HL-60 (cell line): ENCODE measurements around the gene EIF4E2.

Experiments used
- DNase-seq, 2 experiments: peaks; one replicate each; pipeline ENCODE4 v3.0.0-alpha.2; 2010 to 2020; ENCODE audit warnings: low read depth in 1 of 2, low spot score in 1 of 2
- H3K27ac ChIP-seq: fragments of 250-450 bp; sonication (Bioruptor Pico); replicated peaks from 2 replicates; pipeline ENCODE4 v1.5.1; 2020; ENCODE audit warnings: mild to moderate bottlenecking, moderate library complexity
- H3K27me3 ChIP-seq: fragments of 250-450 bp; sonication (Bioruptor Pico); 2 replicates; pipeline ENCODE4 v1.5.1; 2021; ENCODE audit warnings: mild to moderate bottlenecking, moderate library complexity; ENCODE audit not compliant: insufficient read depth, poor library complexity, severe bottlenecking
- H3K4me3 ChIP-seq: replicated peaks from 2 replicates; pipeline ENCODE4 v1.5.1; 2011; ENCODE audit warnings: mild to moderate bottlenecking, control low read depth, low read length; ENCODE audit not compliant: insufficient read depth
- GABPA ChIP-seq: IDR thresholded peaks from 2 replicates; pipeline ENCODE4 v1.6.1; 2012; ENCODE audit warnings: low read depth
- POLR2AphosphoS5 ChIP-seq: IDR thresholded peaks from 2 replicates; pipeline ENCODE4 v1.6.1; 2012; ENCODE audit warnings: low read depth
- REST ChIP-seq: IDR thresholded peaks from 2 replicates; pipeline ENCODE4 v1.6.1; 2012; ENCODE audit warnings: low read depth; ENCODE audit not compliant: insufficient replicate concordance
- SPI1 ChIP-seq: IDR thresholded peaks from 2 replicates; pipeline ENCODE4 v1.6.1; 2012; ENCODE audit warnings: low read depth, mild to moderate bottlenecking, borderline replicate concordance
- TF ChIP-seq, protein P1 (sequence below): IDR thresholded peaks from one replicate; pipeline ENCODE4 v1.5.1; 2011; ENCODE audit warnings: low read length, control low read depth, inconsistent platforms; ENCODE audit not compliant: insufficient read depth

The EIF4E2 gene

GRCh38 chr2:232576995-232577394 is 26.5 kb downstream of the EIF4E2 start:
- Histone ChIP-seq H3K4me3 (no peak overlapping the region), H3K27ac (no peak overlapping the region)
- no peak for DNase-seq

DNA sequence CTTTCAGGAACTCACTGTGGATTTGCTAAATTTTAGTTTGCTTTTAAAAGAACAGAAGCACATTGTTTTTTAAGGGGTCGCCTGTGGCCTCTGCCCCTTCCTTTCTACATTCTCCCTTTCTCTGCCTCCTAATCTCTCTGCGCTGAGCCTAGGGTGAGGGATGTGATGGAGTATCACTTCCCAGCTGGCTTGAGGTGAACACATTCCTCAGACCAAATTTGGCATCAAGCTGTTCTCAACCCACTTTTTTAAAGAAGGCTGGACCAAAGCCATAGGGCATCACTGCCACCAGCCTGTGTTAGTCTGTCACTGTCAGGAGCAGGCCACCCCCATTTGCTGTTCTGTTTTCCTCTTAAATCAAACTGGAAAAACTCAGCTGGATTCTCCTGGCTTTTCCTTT is 27.4 kb downstream of the EIF4E2 start:
- TF ChIP-seq SPI1 (no peak), REST (no peak), POLR2AphosphoS5 (no peak), GABPA (no peak)
- TF ChIP-seq, protein P1, sequence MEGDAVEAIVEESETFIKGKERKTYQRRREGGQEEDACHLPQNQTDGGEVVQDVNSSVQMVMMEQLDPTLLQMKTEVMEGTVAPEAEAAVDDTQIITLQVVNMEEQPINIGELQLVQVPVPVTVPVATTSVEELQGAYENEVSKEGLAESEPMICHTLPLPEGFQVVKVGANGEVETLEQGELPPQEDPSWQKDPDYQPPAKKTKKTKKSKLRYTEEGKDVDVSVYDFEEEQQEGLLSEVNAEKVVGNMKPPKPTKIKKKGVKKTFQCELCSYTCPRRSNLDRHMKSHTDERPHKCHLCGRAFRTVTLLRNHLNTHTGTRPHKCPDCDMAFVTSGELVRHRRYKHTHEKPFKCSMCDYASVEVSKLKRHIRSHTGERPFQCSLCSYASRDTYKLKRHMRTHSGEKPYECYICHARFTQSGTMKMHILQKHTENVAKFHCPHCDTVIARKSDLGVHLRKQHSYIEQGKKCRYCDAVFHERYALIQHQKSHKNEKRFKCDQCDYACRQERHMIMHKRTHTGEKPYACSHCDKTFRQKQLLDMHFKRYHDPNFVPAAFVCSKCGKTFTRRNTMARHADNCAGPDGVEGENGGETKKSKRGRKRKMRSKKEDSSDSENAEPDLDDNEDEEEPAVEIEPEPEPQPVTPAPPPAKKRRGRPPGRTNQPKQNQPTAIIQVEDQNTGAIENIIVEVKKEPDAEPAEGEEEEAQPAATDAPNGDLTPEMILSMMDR: no peak
- DNase-seq: no peak
- Histone ChIP-seq H3K4me3 (no peak overlapping the region), H3K27me3 (no peaks in the 10 kb centered on the region), H3K27ac (no peak overlapping the region)

More at GRCh38 chr2:232576995-232577394, 26.5 kb downstream of the EIF4E2 start:
- no peaks in the 10 kb centered on the region for H3K27me3 ChIP-seq
- no peak for TF ChIP-seq GABPA
- TF ChIP-seq POLR2AphosphoS5: no peak
- no peak for TF ChIP-seq REST
- no peak for TF ChIP-seq SPI1
- TF ChIP-seq, protein P1: no peak

- Histone ChIP-seq H3K4me3 (no peak overlapping the region), H3K27ac (no peak overlapping the region), H3K27me3 (no peaks in the 10 kb centered on the region)
- DNase-seq: no peak
- TF ChIP-seq, protein P1: no peak
- TF ChIP-seq REST (no peak), SPI1 (no peak), GABPA (no peak), POLR2AphosphoS5 (no peak)
Observed at GRCh38 chr2:232578626-232579025, 28.1 kb downstream of the EIF4E2 start.
